ENCODE data around the gene NMNAT2. TPM values are rescaled to one million over a fixed set of nuclear protein-coding genes. Genes with fewer than 3 reads are reported as not detected.
A peak's percentile ranks its signal among the peaks of the same experiment; 100 is the strongest.

Gene NMNAT2
- total RNA-seq, 1 donor from 2014 or later = 1.7 TPM

DNA sequence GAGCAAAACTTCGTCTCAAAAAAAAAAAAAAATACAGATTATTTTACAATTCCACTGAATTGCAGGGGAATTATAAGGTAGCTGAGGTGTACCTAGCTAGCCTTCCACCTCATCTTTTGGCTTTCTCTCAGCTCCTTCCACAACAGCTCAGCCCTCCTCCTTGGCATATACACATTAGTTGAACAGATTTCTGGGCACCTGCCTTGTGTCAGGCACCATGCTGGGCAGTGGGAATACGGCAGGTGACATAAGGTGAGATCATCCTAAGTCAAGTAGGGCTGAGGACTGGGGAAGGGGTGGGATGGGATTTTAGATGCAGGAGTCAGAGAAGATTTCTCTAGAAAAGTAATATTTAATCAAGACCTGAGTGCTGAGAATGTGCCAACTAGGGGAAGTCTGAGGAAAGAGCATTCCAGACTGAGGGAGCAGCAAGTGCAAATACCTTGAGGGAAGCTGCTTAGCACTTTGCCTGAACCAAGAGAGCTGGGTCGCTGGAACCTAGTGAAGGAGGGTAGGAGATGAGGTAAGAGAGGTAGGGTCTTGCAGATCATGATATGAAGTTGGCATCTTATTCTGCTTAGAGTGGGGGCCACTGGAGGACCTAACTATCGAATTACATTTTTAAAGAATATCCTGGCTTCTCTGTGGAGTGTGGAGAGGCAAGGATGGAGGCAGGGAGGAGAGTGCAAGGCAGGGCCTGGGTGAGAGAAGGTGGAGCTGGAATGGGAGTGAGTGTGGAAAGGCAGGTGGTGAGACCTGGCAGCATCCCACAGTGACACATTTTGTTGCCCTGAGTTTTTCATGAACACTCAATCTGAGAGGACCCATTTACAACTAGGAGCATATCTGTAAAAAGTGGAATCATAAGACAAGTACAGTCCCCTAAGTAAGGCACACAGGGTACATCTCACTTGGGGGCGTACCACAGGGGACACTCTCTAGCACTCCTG, 203.9 kb downstream of the NMNAT2 start:
- Histone ChIP-seq H3K4me1 (peaks cover 28% of the 10 kb centered on the region), H3K36me3 (no peaks in the 10 kb centered on the region), H3K4me3 (no peak overlapping the region), H3K27me3 (no peaks in the 10 kb centered on the region), H3K27ac (no peak overlapping the region), H3K9me3 (no peaks in the 10 kb centered on the region)
- DNase-seq (ENCODE audit: extremely low spot score in 2 of 2) = no peak
- TF ChIP-seq CTCF (IDR thresholded peaks at IDR 0.05) = no peak
- intact Hi-C loops (cut with DNase I) = no loop called here

GRCh38 chr1:183212870-183213269, 205.3 kb downstream of the NMNAT2 start:
- H3K27me3 ChIP-seq = no peaks in the 10 kb centered on the region
- no peak for TF ChIP-seq CTCF (IDR thresholded peaks at IDR 0.05)
- no peak for TF ChIP-seq POLR2AphosphoS5 (IDR thresholded peaks at IDR 0.05; ENCODE audit: insufficient read depth in 1 of 2, low read depth in 1 of 2)
- no peak for TF ChIP-seq POLR2A (IDR thresholded peaks at IDR 0.05)
- H3K4me3 ChIP-seq = no peak overlapping the region
- no peaks in the 10 kb centered on the region for H3K36me3 ChIP-seq
- no peak for DNase-seq (ENCODE audit: extremely low spot score in 2 of 2)
- peaks cover 17% of the 10 kb centered on the region for H3K4me1 ChIP-seq
- no peaks in the 10 kb centered on the region for H3K9me3 ChIP-seq
- intact Hi-C loops (cut with DNase I) = no loop called here
- H3K27ac ChIP-seq = no peak overlapping the region

GRCh38 chr1:183210681-183211080, 207.5 kb downstream of the NMNAT2 start:
- intact Hi-C loops (cut with DNase I) = no loop called here
- H3K4me3 ChIP-seq = no peak overlapping the region
- H3K9me3 ChIP-seq = no peaks in the 10 kb centered on the region
- no peak overlapping the region for H3K27ac ChIP-seq
- no peak for DNase-seq (ENCODE audit: extremely low spot score in 2 of 2)
- no peak for TF ChIP-seq CTCF (IDR thresholded peaks at IDR 0.05)
- TF ChIP-seq POLR2A (IDR thresholded peaks at IDR 0.05) = no peak
- no peak for TF ChIP-seq POLR2AphosphoS5 (IDR thresholded peaks at IDR 0.05; ENCODE audit: insufficient read depth in 1 of 2, low read depth in 1 of 2)
- H3K36me3 ChIP-seq = no peaks in the 10 kb centered on the region
- H3K27me3 ChIP-seq = no peaks in the 10 kb centered on the region
- H3K4me1 ChIP-seq = peaks cover 13% of the 10 kb centered on the region

GRCh38 chr1:183209533-183210158, 208.5 kb downstream of the NMNAT2 start:
- no peak for DNase-seq (ENCODE audit: extremely low spot score in 2 of 2)
- no peaks in the 10 kb centered on the region for H3K27me3 ChIP-seq
- no peak overlapping the region for H3K4me3 ChIP-seq
- no peaks in the 10 kb centered on the region for H3K36me3 ChIP-seq
- TF ChIP-seq POLR2A (IDR thresholded peaks at IDR 0.05) (no peak), POLR2AphosphoS5 (IDR thresholded peaks at IDR 0.05; ENCODE audit: insufficient read depth in 1 of 2, low read depth in 1 of 2) (peak in 1 of 2 donors; percentile 41), CTCF (IDR thresholded peaks at IDR 0.05) (no peak)
- H3K27ac ChIP-seq = no peak overlapping the region
- H3K4me1 ChIP-seq = peaks cover 23% of the 10 kb centered on the region
- intact Hi-C loops (cut with DNase I) = no loop called here
- no peaks in the 10 kb centered on the region for H3K9me3 ChIP-seq
